HG02884 (cell line): Measurements from ENCODE around the gene KRTAP12-1.
"Not testable (repeated sequence)": the region's sequence is repeated elsewhere in the genome, so short reads cannot be mapped to it uniquely, and the experiment has no call there.

Source experiments
- ATAC-seq: cut with Tn5 transposase; IDR thresholded peaks from one replicate; pipeline ENCODE4 v1.9.1; 2021; ENCODE audit warnings: mild to moderate bottlenecking, moderate library complexity; ENCODE audit not compliant: unreplicated experiment

KRTAP12-1 gene

GRCh38 chr21:44647222-44647552 lies 34.8 kb downstream of the KRTAP12-1 start:
- ATAC-seq, result no peak

GRCh38 chr21:44646366-44647221 lies 35.4 kb downstream of the KRTAP12-1 start, which contains the start of gene KRTAP10-11:
KRTAP10-11 (plus strand) TSS chr21:44646414; CDS start chr21:44646459, 45 bp downstream.
- ATAC-seq, result not testable (repeated sequence)

GRCh38 chr21:44644878-44645277 lies 37.1 kb downstream of the KRTAP12-1 start:
- ATAC-seq, result no peak

- no peak for ATAC-seq
These were observed 38.1 kb downstream of the KRTAP12-1 start for GRCh38 chr21:44643741-44644310.

- ATAC-seq, result no peak
These were observed 41.2 kb downstream of the KRTAP12-1 start for GRCh38 chr21:44640761-44641160.

- ATAC-seq, result no peak
These were observed 42.7 kb downstream of the KRTAP12-1 start for GRCh38 chr21:44639331-44639655.

- not testable (repeated sequence) for ATAC-seq
These were observed 43.2 kb downstream of the KRTAP12-1 start for GRCh38 chr21:44638506-44639330.

- ATAC-seq, result not testable (repeated sequence)
These were observed 44.1 kb downstream of the KRTAP12-1 start for GRCh38 chr21:44637851-44638348.

- no peak for ATAC-seq
These were observed 44.7 kb downstream of the KRTAP12-1 start, which contains the start of gene KRTAP10-10 for GRCh38 chr21:44637018-44637850. KRTAP10-10 (plus strand) TSS chr21:44637356; CDS start chr21:44637418, 62 bp downstream.

- ATAC-seq, result no peak
These were observed 45.5 kb downstream of the KRTAP12-1 start for GRCh38 chr21:44636209-44637017.

GRCh38 chr21:44632067-44632466 lies 49.9 kb downstream of the KRTAP12-1 start:
- ATAC-seq, result no peak
